HEK293T (cell line): ENCODE measurements around the gene F2.
"Not testable (repeated sequence)": the region's sequence is repeated elsewhere in the genome, so short reads cannot be mapped to it uniquely, and the experiment has no call there.

Experiments
- ELF4 ChIP-seq: fragments of 450-650 bp; IDR thresholded peaks from 2 replicates; pipeline ENCODE4 v1.6.1; 2017; ENCODE audit warnings: antibody characterized with exemption
- FOXA1 ChIP-seq: fragments of 450-650 bp; IDR thresholded peaks from 2 replicates; pipeline ENCODE4 v1.6.1; 2016; ENCODE audit warnings: mild to moderate bottlenecking
- FOXM1 ChIP-seq: fragments of 450-650 bp; IDR thresholded peaks from 2 replicates; pipeline ENCODE4 v1.6.1; 2017; ENCODE audit warnings: mild to moderate bottlenecking, borderline replicate concordance
- SP1 ChIP-seq: fragments of 450-650 bp; IDR thresholded peaks from 2 replicates; pipeline ENCODE4 v1.6.1; 2017
- TARDBP ChIP-seq: fragments of 450-650 bp; IDR thresholded peaks from 2 replicates; pipeline ENCODE4 v1.6.1; 2016
- ZNF384 ChIP-seq: fragments of 450-650 bp; IDR thresholded peaks from 2 replicates; pipeline ENCODE4 v1.6.1; 2016

GRCh38 chr11:46670521-46670920, 48.5 kb upstream of the F2 start:
- not testable (repeated sequence) for TF ChIP-seq ZNF384, FOXM1, ELF4, TARDBP, FOXA1, SP1
